NT2/D1 (cell line): ENCODE data around the gene SLC49A3.

ENCODE experiments used
- SUZ12 ChIP-seq: IDR thresholded peaks from 2 replicates; pipeline ENCODE4 v1.6.1; 2011; ENCODE audit not compliant: insufficient read length, insufficient read depth; ENCODE audit errors: extremely low read depth
- YY1 ChIP-seq: IDR thresholded peaks from 2 replicates; pipeline ENCODE4 v1.6.1; 2011; ENCODE audit not compliant: insufficient read length, insufficient read depth

DNA sequence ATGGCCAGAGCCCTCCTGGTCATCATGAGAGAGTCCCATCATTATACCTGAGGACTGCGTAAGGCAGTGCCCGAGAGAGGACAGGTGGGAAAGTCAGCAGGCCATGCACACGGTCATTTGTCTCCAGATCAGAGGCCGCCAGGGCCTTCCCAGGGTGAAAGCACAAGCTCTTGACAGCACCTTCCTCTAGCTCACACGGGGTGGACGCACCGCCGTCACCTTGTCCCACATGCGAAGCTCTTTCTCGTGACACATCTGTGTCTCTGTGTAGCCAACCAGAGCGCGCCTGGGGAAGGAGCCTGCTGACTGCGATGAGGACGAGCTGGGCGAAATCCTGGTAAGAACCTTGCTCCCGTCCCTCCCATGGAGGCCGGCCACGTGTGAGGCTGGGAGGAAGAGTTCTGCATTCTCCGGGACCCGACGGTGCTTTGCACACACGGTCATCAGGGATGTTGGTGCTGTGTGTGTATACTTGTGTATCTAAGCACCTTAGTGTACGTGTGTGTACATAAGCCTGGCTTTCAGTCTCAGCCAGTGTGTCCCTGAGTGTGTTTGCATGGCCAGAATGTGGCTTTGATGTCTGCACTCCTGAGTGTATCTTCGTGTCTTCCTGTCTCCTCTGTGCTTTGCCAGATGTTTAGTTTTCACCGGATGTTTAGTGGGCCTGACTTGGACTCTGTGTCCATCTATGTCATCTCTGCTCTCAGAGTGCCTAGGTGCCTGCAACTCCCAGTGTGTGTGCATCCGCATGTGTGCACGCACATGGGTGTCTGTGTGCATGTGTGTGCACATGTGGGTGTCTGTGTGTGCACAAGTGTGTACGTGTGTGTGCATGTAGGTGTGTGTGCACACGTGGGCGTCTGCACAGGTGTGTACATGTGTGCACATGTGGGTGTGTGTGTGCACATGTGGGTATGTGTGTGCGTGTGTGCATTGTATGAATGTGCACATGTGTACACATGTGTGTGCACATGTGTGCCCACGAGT, 30.0 kb downstream of the SLC49A3 start:
- no peak for TF ChIP-seq YY1
- TF ChIP-seq SUZ12: no peak
